ENCODE results near the gene PPP1R14B.

GRCh38 chr11:64219755-64220154, 27.0 kb downstream of the PPP1R14B start:
- no peak for TF ChIP-seq CTCF (IDR thresholded peaks at IDR 0.05)
- no peak for TF ChIP-seq POLR2A (IDR thresholded peaks at IDR 0.05)

Measured in thyroid gland (tissue), 4 donors.